GM12873 (cell line): ENCODE data around the gene LRMDA.

Source experiments
- TF ChIP-seq, protein P1 (sequence below): IDR thresholded peaks from 2 replicates; pipeline ENCODE4 v1.5.1; 2012; ENCODE audit warnings: low read depth, mild to moderate bottlenecking, moderate library complexity, low read length, control low read depth; ENCODE audit not compliant: insufficient read depth; ENCODE audit errors: missing control alignments

LRMDA gene

DNA sequence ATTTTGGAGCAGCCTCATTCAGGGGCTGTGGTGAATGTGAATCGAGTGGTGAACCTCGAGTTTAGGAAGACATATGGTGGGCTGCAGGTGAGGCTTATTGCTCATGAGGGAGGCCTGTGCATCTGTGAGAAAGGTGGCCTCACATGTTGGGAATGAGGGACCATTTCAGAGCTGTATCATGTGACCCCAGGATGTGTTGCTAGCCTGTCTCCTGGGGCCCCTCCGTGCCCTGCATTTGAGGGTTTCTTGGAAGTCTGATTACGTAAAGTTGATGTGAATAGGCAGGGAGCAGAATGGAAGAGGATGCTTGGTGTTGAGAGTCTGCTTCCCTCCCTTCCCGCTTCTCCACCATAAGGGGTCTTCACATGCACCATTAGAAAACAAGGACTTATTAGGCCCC, 569.1 kb downstream of the LRMDA start:
- TF ChIP-seq, protein P1, sequence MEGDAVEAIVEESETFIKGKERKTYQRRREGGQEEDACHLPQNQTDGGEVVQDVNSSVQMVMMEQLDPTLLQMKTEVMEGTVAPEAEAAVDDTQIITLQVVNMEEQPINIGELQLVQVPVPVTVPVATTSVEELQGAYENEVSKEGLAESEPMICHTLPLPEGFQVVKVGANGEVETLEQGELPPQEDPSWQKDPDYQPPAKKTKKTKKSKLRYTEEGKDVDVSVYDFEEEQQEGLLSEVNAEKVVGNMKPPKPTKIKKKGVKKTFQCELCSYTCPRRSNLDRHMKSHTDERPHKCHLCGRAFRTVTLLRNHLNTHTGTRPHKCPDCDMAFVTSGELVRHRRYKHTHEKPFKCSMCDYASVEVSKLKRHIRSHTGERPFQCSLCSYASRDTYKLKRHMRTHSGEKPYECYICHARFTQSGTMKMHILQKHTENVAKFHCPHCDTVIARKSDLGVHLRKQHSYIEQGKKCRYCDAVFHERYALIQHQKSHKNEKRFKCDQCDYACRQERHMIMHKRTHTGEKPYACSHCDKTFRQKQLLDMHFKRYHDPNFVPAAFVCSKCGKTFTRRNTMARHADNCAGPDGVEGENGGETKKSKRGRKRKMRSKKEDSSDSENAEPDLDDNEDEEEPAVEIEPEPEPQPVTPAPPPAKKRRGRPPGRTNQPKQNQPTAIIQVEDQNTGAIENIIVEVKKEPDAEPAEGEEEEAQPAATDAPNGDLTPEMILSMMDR = no peak

DNA sequence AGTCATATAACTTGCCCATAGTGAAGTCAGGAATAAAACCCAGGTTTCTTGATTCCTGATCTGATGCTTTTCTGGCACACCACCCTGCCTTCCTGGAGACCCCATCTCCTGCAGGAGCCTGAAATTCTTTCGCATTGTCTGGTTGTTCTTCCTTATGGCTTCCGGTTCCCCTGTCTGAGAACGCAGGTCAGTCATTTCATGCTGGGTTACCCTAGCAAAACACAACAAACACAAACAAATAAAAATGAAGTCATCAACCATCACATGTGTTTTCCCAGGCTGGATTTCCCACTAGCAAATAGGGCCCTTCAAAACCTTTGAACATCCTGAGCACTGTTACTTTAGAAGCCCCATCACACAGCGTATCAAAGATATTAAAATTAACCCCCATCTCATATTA, 569.6 kb downstream of the LRMDA start:
- TF ChIP-seq, protein P1 = no peak

DNA sequence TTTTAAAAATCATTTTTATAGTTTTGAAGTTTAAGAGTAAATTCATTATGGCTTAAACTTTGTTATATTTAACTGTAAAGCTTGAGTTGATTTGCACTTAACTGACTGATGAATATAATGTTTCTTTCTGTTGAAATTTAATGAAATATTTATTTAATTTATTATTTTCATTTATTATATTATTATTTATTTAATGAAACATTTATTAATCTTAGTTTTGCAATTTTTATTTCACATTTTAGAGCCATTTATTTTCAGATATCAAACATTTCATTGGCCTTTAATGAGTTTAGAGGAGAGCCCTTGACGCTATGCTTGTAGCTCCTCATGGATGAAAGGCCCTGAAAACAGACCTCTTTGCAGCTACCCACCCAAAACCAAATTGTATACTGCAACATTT, 570.0 kb downstream of the LRMDA start:
- TF ChIP-seq, protein P1 = no peak

DNA sequence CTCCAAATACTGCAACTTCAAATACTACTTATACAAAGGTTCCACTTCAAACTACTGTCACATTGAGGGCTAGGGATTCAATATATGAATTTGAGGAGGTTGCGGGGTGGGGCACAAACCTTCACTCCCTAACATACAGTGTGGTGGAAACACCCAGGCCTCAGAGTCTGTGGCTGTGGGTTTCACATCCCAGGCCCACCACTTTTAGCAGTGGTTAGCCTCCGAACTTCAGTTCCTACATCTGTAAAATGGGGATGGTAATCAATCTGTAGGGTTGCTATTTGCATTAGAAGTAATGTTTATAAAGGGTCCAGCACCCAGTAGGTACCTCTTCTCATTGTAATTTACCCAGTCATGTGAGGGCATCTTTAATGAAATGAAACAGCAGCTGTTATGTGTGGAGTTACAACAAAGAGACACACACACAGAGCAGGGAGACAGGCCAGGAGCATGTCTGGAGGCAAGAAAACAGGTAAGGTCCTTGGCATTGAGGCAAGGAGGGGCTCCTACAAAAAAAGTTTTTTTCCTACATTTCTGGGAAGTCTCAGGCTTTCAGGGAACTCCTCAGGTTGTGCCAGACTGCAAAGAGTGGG, 570.9 kb downstream of the LRMDA start:
- TF ChIP-seq, protein P1 = no peak

DNA sequence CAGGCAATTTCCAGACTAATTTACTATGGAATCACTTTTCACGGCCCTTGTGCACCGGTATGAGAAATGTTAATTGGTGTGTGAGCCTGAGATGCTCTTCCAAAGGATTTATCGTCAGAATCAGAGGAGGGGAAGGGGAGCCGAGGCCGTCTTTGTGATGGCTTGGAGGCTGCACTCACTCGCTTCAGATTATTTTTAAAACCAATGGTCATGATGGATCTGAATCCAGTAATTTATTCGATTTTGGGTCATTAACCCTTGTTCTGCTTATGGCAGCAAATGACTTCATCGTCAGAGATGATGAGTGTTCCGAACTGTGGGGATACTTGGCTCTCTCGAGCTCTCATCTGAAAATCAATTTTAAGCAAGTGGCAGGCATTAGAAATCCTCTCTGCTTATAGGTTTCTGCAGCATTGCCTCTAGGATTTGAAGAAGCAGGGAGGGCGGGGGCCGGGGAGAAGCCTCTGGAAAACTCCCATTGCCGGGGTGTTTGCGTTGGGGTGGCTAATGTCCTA, 576.3 kb downstream of the LRMDA start:
- TF ChIP-seq, protein P1 = no peak

DNA sequence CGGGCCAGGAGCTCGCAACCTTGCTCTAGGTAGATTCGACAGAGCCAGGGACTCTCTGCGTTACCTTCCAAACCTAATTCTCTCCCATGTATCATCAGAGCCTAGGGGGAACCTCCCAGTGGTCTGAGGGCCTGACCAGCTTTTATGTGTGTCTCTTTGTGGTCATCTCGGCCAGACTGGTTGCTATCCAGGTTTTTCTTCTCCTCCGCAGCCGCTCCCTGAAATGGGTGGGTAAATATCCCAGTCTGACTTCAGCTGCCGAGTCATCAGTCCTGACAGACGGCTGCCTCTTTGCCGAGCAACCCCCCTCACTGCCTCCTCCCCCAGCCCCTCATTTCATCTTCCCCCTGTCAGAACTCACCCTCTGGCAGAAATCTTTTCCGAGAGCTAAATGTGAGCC, 578.1 kb downstream of the LRMDA start:
- TF ChIP-seq, protein P1 = no peak

DNA sequence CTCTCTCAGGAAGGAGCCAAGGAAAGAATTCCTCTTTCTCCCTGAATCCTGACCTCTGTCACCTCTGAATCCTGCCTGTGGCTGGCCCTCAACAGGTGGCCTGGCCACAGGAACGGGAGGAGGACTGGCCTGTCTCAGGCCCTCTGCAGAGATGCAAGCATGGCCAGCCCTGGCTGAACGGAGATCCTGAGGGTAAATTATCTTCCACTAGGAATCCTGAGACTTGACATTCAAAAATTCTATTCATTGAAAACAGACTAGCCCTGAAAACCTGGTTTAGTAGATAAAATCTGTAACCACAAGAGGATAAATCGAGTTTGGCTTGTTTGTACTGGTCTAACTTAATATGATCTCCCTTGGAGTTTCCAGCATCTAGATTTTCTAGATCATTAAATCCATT, 579.3 kb downstream of the LRMDA start:
- TF ChIP-seq, protein P1 = no peak
